Transverse colon (tissue), 3 donors: ENCODE results near the gene STK35.

Source experiments
- CTCF ChIP-seq, 5 experiments: fragments of 200-600 bp in 3 of 5; fragments of 450-650 bp in 2 of 5; sonication (generic) in 3 of 5; IDR thresholded peaks; 1 replicate in 2 of 5; 2 replicates in 3 of 5; pipeline ENCODE4 v1.5.1; 2016 to 2017; ENCODE audit warnings: antibody characterized with exemption in 5 of 5, inconsistent platforms in 3 of 5, mild to moderate bottlenecking in 2 of 5, moderate library complexity in 1 of 5
- EP300 ChIP-seq: sonication (generic); formaldehyde crosslinking; IDR thresholded peaks from one replicate; pipeline ENCODE4 v1.6.1; 2017; ENCODE audit warnings: antibody characterized with exemption, low read depth

- TF ChIP-seq CTCF (IDR thresholded peaks at IDR 0.05) (no peak), EP300 (no peak)
Observed at GRCh38 chr20:2138396-2138795, 36.8 kb downstream of the STK35 start.
